Loucy (cell line): ENCODE results near the gene SSTR5.

Experiments
- H2AFZ ChIP-seq: fragments of 200-600 bp; sonication (generic); 2 replicates; pipeline ENCODE4 v1.6.0; 2016; ENCODE audit warnings: antibody characterized with exemption, mild to moderate bottlenecking, low read length, moderate library complexity
- H3F3A ChIP-seq: fragments of 200-600 bp; 2 replicates; pipeline ENCODE4 v1.6.0; 2016; ENCODE audit warnings: antibody characterized with exemption, low read depth, mild to moderate bottlenecking
- H3K27me3 ChIP-seq: fragments of 200-600 bp; sonication (generic); 2 replicates; pipeline ENCODE4 v1.6.1; 2014; ENCODE audit warnings: low read length, mild to moderate bottlenecking; ENCODE audit not compliant: insufficient read depth, poor library complexity, severe bottlenecking
- H3K36me3 ChIP-seq: fragments of 200-600 bp; sonication (generic); 2 replicates; pipeline ENCODE4 v1.6.1; 2016; ENCODE audit warnings: low read length; ENCODE audit not compliant: insufficient read depth
- H3K4me1 ChIP-seq: fragments of 200-600 bp; sonication (generic); 2 replicates; pipeline ENCODE4 v1.5.1; 2014; ENCODE audit warnings: low read length, mild to moderate bottlenecking; ENCODE audit not compliant: insufficient read depth, poor library complexity, severe bottlenecking
- H3K4me2 ChIP-seq: fragments of 200-600 bp; sonication (generic); 2 replicates; pipeline ENCODE4 v1.6.0; 2014; ENCODE audit warnings: antibody characterized with exemption, low read length, low read depth, mild to moderate bottlenecking; ENCODE audit not compliant: poor library complexity, severe bottlenecking
- H3K4me3 ChIP-seq: fragments of 200-600 bp; sonication (generic); 2 replicates; pipeline ENCODE4 v1.5.1; 2014; ENCODE audit warnings: low read length, mild to moderate bottlenecking, mixed read lengths; ENCODE audit not compliant: poor library complexity, severe bottlenecking
- H3K79me2 ChIP-seq: fragments of 200-600 bp; sonication (generic); 2 replicates; pipeline ENCODE4 v1.6.1; 2014; ENCODE audit warnings: low read length; ENCODE audit not compliant: insufficient read depth
- H3K9ac ChIP-seq: fragments of 200-600 bp; sonication (generic); 2 replicates; pipeline ENCODE4 v1.6.0; 2014; ENCODE audit warnings: mild to moderate bottlenecking, low read depth, low read length, moderate library complexity; ENCODE audit not compliant: poor library complexity, severe bottlenecking
- H3K9me2 ChIP-seq: fragments of 200-600 bp; sonication (generic); replicated peaks from 2 replicates; pipeline ENCODE4 v1.6.1; 2016; ENCODE audit warnings: low read depth, low read length, mixed read lengths
- H3K9me3 ChIP-seq: fragments of 200-600 bp; sonication (generic); 2 replicates; pipeline ENCODE4 v1.6.1; 2014; ENCODE audit warnings: mild to moderate bottlenecking, antibody characterized with exemption, low read length, low read depth; ENCODE audit not compliant: insufficient read depth
- H4K20me1 ChIP-seq: fragments of 200-600 bp; sonication (generic); 2 replicates; pipeline ENCODE4 v1.6.0; 2014; ENCODE audit warnings: antibody characterized with exemption, low read length, mild to moderate bottlenecking; ENCODE audit not compliant: insufficient read depth, poor library complexity, severe bottlenecking
- CTCF ChIP-seq: fragments of 200-600 bp; sonication (generic); conservative IDR thresholded peaks from 2 replicates; pipeline ENCODE4 v1.5.1; 2014; ENCODE audit warnings: mild to moderate bottlenecking, antibody characterized with exemption, low read length
- EZH2phosphoT487 ChIP-seq: fragments of 200-600 bp; IDR thresholded peaks from 2 replicates; pipeline ENCODE4 v1.6.1; 2018; ENCODE audit warnings: antibody characterized with exemption, mild to moderate bottlenecking, moderate library complexity, borderline replicate concordance

Gene SSTR5

GRCh38 chr16:1049113-1049975 lies 23.2 kb upstream of the SSTR5 start:
- no peak for TF ChIP-seq CTCF
- no peak for TF ChIP-seq EZH2phosphoT487
- H3K9me2 ChIP-seq, result no peaks in the 10 kb centered on the region
- no peaks in the 10 kb centered on the region for H3F3A ChIP-seq
- H3K36me3 ChIP-seq, result no peaks in the 10 kb centered on the region
- no peak overlapping the region for H2AFZ ChIP-seq
- no peaks in the 10 kb centered on the region for H3K79me2 ChIP-seq
- H3K9ac ChIP-seq, result no peak overlapping the region
- H3K9me3 ChIP-seq, result no peaks in the 10 kb centered on the region
- H3K4me3 ChIP-seq, result no peak overlapping the region
- no peaks in the 10 kb centered on the region for H3K4me1 ChIP-seq
- H3K27me3 ChIP-seq, result no peaks in the 10 kb centered on the region
- H3K4me2 ChIP-seq, result no peak overlapping the region
- no peaks in the 10 kb centered on the region for H4K20me1 ChIP-seq

GRCh38 chr16:1049976-1050247 lies 22.6 kb upstream of the SSTR5 start:
- H3K4me2 ChIP-seq, result no peak overlapping the region
- TF ChIP-seq EZH2phosphoT487 (no peak), CTCF (no peak)
- no peaks in the 10 kb centered on the region for H3K4me1 ChIP-seq

GRCh38 chr16:1050516-1050915 lies 22.0 kb upstream of the SSTR5 start:
- H2AFZ ChIP-seq, result no peak overlapping the region
- no peaks in the 10 kb centered on the region for H3K27me3 ChIP-seq
- no peaks in the 10 kb centered on the region for H3K9me3 ChIP-seq
- no peaks in the 10 kb centered on the region for H3K36me3 ChIP-seq
- no peaks in the 10 kb centered on the region for H3F3A ChIP-seq
- no peaks in the 10 kb centered on the region for H4K20me1 ChIP-seq
- no peak overlapping the region for H3K4me2 ChIP-seq
- H3K9me2 ChIP-seq, result no peaks in the 10 kb centered on the region
- H3K4me3 ChIP-seq, result no peak overlapping the region
- no peak overlapping the region for H3K9ac ChIP-seq
- no peaks in the 10 kb centered on the region for H3K79me2 ChIP-seq
- TF ChIP-seq CTCF, result no peak
- no peak for TF ChIP-seq EZH2phosphoT487
- H3K4me1 ChIP-seq, result no peaks in the 10 kb centered on the region

More at GRCh38 chr16:1049976-1050247, 22.6 kb upstream of the SSTR5 start:
- H3K27me3 ChIP-seq, result no peaks in the 10 kb centered on the region
- no peak overlapping the region for H3K9ac ChIP-seq
- H4K20me1 ChIP-seq, result no peaks in the 10 kb centered on the region
- H3K36me3 ChIP-seq, result no peaks in the 10 kb centered on the region
- no peaks in the 10 kb centered on the region for H3K9me3 ChIP-seq
- no peaks in the 10 kb centered on the region for H3F3A ChIP-seq
- H2AFZ ChIP-seq, result no peak overlapping the region
- H3K4me3 ChIP-seq, result no peak overlapping the region
- no peaks in the 10 kb centered on the region for H3K79me2 ChIP-seq
- H3K9me2 ChIP-seq, result no peaks in the 10 kb centered on the region
